ENCODE measurements around the gene ALPK3. TPM values are rescaled to one million over a fixed set of nuclear protein-coding genes. Genes with fewer than 3 reads are reported as not detected.

ALPK3 gene
- total RNA-seq, 1 experiment from 2014 or later, result 16.5 TPM

DNA sequence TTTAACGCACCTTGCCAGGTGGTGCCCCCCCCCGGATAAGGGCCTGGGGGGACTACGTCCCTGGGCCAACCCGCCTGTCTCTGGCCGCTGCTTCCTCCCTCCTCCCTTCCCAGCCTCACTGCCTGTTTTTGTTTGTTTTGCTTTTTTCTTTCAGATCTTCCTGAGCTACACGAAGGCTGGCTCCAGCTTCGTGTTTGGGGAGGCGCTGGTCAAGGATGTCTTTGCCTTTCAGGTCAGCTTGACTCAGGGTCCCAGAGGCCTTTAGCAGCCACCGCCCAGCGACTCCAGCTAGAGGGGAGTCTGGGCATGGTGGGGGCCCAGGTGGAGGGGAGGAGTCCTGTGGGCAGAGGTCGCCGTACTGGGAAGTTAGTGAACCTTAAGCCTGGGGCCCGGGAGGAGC, 91.4 kb downstream of the ALPK3 start:
- no peak overlapping the region for H3K4me3 Mint-ChIP-seq
- no peaks in the 10 kb centered on the region for H3K9me3 Mint-ChIP-seq
- DNase-seq (ENCODE audit: low spot score) (no peak), ATAC-seq (peak; percentile 64)
- POLR2A ChIA-PET, result no interaction called here
- CTCF ChIA-PET, result interaction anchor here (1.0 to 2.5 kb wide), 8 partner anchors 10 to 338 kb away, joined by 3 to 13 read pairs (median 4); no protein-coding TSS in a partner anchor
- no peak overlapping the region for H3K27ac Mint-ChIP-seq
- H3K36me3 Mint-ChIP-seq, result no peaks in the 10 kb centered on the region
- TF ChIP-seq CBFB (CRISPR knock-in tag; IDR thresholded peaks at IDR 0.05; ENCODE audit: low read depth) (no peak), GABPB1 (CRISPR knock-in tag; IDR thresholded peaks at IDR 0.05) (no peak), ZNF232 (CRISPR knock-in tag; IDR thresholded peaks at IDR 0.05) (no peak), TEAD1 (CRISPR knock-in tag; IDR thresholded peaks at IDR 0.05) (no peak), PREB (CRISPR knock-in tag; IDR thresholded peaks at IDR 0.05; ENCODE audit: borderline replicate concordance) (no peak), SOX15 (CRISPR knock-in tag; IDR thresholded peaks at IDR 0.05) (no peak), ERG (CRISPR knock-in tag; IDR thresholded peaks at IDR 0.05) (no peak), HMGA2 (CRISPR knock-in tag; IDR thresholded peaks at IDR 0.05) (no peak)
- TF ChIP-seq, protein P1, sequence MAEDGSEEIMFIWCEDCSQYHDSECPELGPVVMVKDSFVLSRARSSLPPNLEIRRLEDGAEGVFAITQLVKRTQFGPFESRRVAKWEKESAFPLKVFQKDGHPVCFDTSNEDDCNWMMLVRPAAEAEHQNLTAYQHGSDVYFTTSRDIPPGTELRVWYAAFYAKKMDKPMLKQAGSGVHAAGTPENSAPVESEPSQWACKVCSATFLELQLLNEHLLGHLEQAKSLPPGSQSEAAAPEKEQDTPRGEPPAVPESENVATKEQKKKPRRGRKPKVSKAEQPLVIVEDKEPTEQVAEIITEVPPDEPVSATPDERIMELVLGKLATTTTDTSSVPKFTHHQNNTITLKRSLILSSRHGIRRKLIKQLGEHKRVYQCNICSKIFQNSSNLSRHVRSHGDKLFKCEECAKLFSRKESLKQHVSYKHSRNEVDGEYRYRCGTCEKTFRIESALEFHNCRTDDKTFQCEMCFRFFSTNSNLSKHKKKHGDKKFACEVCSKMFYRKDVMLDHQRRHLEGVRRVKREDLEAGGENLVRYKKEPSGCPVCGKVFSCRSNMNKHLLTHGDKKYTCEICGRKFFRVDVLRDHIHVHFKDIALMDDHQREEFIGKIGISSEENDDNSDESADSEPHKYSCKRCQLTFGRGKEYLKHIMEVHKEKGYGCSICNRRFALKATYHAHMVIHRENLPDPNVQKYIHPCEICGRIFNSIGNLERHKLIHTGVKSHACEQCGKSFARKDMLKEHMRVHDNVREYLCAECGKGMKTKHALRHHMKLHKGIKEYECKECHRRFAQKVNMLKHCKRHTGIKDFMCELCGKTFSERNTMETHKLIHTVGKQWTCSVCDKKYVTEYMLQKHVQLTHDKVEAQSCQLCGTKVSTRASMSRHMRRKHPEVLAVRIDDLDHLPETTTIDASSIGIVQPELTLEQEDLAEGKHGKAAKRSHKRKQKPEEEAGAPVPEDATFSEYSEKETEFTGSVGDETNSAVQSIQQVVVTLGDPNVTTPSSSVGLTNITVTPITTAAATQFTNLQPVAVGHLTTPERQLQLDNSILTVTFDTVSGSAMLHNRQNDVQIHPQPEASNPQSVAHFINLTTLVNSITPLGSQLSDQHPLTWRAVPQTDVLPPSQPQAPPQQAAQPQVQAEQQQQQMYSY (CRISPR knock-in tag; IDR thresholded peaks at IDR 0.05), result no peak
- TF ChIP-seq, protein P2, sequence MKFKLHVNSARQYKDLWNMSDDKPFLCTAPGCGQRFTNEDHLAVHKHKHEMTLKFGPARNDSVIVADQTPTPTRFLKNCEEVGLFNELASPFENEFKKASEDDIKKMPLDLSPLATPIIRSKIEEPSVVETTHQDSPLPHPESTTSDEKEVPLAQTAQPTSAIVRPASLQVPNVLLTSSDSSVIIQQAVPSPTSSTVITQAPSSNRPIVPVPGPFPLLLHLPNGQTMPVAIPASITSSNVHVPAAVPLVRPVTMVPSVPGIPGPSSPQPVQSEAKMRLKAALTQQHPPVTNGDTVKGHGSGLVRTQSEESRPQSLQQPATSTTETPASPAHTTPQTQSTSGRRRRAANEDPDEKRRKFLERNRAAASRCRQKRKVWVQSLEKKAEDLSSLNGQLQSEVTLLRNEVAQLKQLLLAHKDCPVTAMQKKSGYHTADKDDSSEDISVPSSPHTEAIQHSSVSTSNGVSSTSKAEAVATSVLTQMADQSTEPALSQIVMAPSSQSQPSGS (CRISPR knock-in tag; IDR thresholded peaks at IDR 0.05; ENCODE audit: borderline replicate concordance, low read depth), result no peak
- TF ChIP-seq, protein P3, sequence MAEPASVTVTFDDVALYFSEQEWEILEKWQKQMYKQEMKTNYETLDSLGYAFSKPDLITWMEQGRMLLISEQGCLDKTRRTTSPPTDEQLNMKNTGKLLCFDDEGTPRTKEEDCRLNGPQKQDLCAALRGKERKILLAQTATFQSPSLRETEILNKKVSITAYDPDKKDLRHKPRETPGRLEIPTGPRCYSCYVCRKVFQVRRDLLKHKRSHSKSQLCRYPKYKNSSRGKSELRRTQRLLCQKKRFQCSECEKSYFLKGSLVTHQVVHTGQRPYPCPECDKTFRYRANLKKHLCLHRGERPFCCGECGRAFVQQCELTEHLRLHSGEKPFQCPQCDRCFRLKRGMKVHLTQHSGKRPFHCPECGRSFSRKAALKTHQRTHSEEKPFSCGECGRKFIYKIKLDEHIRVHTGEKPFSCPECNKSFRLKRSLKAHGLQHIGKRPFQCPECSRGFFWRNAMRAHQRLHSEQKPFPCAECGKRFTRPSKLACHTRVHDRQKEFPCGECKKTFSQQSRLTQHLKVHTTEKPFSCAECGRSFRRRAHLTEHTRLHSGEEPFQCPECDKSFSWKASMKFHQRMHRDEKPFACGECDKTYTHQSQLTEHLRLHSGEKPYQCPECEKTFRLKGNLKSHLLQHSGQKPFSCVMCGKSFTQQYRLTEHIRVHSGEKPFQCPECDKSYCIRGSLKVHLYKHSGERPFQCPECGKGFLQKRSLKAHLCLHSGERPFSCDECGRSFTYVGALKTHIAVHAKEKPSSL (CRISPR knock-in tag; conservative IDR thresholded peaks at IDR 0.05), result no peak
- TF ChIP-seq, protein P4, sequence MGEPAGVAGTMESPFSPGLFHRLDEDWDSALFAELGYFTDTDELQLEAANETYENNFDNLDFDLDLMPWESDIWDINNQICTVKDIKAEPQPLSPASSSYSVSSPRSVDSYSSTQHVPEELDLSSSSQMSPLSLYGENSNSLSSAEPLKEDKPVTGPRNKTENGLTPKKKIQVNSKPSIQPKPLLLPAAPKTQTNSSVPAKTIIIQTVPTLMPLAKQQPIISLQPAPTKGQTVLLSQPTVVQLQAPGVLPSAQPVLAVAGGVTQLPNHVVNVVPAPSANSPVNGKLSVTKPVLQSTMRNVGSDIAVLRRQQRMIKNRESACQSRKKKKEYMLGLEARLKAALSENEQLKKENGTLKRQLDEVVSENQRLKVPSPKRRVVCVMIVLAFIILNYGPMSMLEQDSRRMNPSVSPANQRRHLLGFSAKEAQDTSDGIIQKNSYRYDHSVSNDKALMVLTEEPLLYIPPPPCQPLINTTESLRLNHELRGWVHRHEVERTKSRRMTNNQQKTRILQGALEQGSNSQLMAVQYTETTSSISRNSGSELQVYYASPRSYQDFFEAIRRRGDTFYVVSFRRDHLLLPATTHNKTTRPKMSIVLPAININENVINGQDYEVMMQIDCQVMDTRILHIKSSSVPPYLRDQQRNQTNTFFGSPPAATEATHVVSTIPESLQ (CRISPR knock-in tag; IDR thresholded peaks at IDR 0.05), result no peak
- peaks cover 8% of the 10 kb centered on the region for H3K4me1 Mint-ChIP-seq
- no peaks in the 10 kb centered on the region for H3K27me3 Mint-ChIP-seq (ENCODE audit: low read depth)

DNA sequence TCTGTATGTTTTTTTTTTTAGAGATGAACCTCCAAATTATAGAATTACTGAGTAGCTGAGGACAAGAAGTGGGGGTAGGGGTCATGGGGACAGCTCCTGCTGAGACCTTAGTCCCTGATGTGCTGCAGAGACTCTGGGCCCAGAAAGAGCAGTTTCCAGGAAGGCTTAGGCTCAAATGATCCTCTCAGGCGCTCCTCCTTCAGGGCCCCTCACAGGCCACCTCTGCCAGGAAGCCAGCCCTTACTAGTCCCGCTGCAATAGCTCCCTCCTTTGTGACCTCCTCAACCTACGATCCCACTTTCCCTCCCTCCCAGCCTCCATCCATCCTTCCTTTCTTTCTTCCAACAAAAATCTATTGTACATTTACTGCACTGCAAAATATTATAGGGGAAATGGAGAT, 91.9 kb downstream of the ALPK3 start:
- ChIA-PET POLR2A (no interaction called here), CTCF (interaction anchor here (0.5 to 2.5 kb wide), 10 partner anchors 11 to 338 kb away, joined by 3 to 13 read pairs (median 4); no protein-coding TSS in a partner anchor)
- TF ChIP-seq, protein P5, sequence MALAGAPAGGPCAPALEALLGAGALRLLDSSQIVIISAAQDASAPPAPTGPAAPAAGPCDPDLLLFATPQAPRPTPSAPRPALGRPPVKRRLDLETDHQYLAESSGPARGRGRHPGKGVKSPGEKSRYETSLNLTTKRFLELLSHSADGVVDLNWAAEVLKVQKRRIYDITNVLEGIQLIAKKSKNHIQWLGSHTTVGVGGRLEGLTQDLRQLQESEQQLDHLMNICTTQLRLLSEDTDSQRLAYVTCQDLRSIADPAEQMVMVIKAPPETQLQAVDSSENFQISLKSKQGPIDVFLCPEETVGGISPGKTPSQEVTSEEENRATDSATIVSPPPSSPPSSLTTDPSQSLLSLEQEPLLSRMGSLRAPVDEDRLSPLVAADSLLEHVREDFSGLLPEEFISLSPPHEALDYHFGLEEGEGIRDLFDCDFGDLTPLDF (CRISPR knock-in tag; IDR thresholded peaks at IDR 0.05), result no peak
- TF ChIP-seq SMAD4 (CRISPR knock-in tag; IDR thresholded peaks at IDR 0.05) (no peak), FOXJ3 (CRISPR knock-in tag; IDR thresholded peaks at IDR 0.05; ENCODE audit: borderline replicate concordance) (no peak), CREB1 (CRISPR knock-in tag; IDR thresholded peaks at IDR 0.05) (no peak), NFYB (CRISPR knock-in tag; conservative IDR thresholded peaks at IDR 0.05; ENCODE audit: low read depth) (no peak), KAT7 (CRISPR knock-in tag; IDR thresholded peaks at IDR 0.05; ENCODE audit: borderline replicate concordance) (no peak), ZBTB21 (CRISPR knock-in tag; IDR thresholded peaks at IDR 0.05; ENCODE audit: borderline replicate concordance) (no peak), NR1H2 (CRISPR knock-in tag; IDR thresholded peaks at IDR 0.05) (no peak)
- TF ChIP-seq, protein P6, sequence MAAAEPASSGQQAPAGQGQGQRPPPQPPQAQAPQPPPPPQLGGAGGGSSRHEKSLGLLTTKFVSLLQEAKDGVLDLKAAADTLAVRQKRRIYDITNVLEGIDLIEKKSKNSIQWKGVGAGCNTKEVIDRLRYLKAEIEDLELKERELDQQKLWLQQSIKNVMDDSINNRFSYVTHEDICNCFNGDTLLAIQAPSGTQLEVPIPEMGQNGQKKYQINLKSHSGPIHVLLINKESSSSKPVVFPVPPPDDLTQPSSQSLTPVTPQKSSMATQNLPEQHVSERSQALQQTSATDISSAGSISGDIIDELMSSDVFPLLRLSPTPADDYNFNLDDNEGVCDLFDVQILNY (CRISPR knock-in tag; IDR thresholded peaks at IDR 0.05), result no peak
- TF ChIP-seq, protein P7, sequence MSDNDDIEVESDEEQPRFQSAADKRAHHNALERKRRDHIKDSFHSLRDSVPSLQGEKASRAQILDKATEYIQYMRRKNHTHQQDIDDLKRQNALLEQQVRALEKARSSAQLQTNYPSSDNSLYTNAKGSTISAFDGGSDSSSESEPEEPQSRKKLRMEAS (CRISPR knock-in tag; IDR thresholded peaks at IDR 0.05), result no peak

More for the DNA sequence above, 91.9 kb downstream of the ALPK3 start:
- H3K36me3 Mint-ChIP-seq, result no peaks in the 10 kb centered on the region
- DNase-seq (ENCODE audit: low spot score) (no peak), ATAC-seq (peak; percentile 71)
- H3K4me3 Mint-ChIP-seq, result no peak overlapping the region
- H3K27ac Mint-ChIP-seq, result no peak overlapping the region
- H3K9me3 Mint-ChIP-seq, result no peaks in the 10 kb centered on the region
- H3K27me3 Mint-ChIP-seq (ENCODE audit: low read depth), result no peaks in the 10 kb centered on the region
- peaks cover 8% of the 10 kb centered on the region for H3K4me1 Mint-ChIP-seq
